Large intestine (tissue), 3 donors: Measurements from ENCODE around the gene TOMM20. TPM values are rescaled to one million over a fixed set of nuclear protein-coding genes. Genes with fewer than 3 reads are reported as not detected.

Experiments used
- DNase-seq, 2 donors: peaks; one replicate each; pipeline versions ENCODE4 v3.0.0 to v3.0.0-alpha.2; 2013
- H3K27ac ChIP-seq: one replicate; pipeline ENCODE4 v1.5.1; 2013; ENCODE audit warnings: low read length
- H3K27me3 ChIP-seq: 2 replicates; pipeline ENCODE4 v1.6.1; 2013; ENCODE audit warnings: low read length; ENCODE audit not compliant: control insufficient read depth, insufficient read depth
- H3K36me3 ChIP-seq: 2 replicates; pipeline ENCODE4 v1.6.1; 2013; ENCODE audit warnings: low read length; ENCODE audit not compliant: control insufficient read depth, insufficient read depth
- H3K4me1 ChIP-seq: one replicate; pipeline ENCODE4 v1.6.1; 2013; ENCODE audit warnings: low read length; ENCODE audit not compliant: control insufficient read depth, insufficient read depth
- H3K4me3 ChIP-seq: one replicate; pipeline ENCODE4 v1.5.1; 2013; ENCODE audit warnings: low read length
- H3K9me3 ChIP-seq: one replicate; pipeline ENCODE4 v1.6.1; 2013; ENCODE audit warnings: mild to moderate bottlenecking, low read depth, low read length, moderate library complexity; ENCODE audit not compliant: control insufficient read depth
- WGBS: methylation state at CpG from one replicate; pipeline ENCODE4 v1.1.5; 2013; ENCODE audit warnings: low lambda C conversion rate; ENCODE audit not compliant: insufficient coverage; 5-methylcytosine and 5-hydroxymethylcytosine counted together
- polyA plus RNA-seq: library from polyadenylated mRNA; unstranded; fragments of 120-200 nt; gene quantifications from one replicate; pipeline ENCODE4 v1.2.1, GENCODE V29; 2013

TOMM20 gene
- polyA plus RNA-seq, 1 donor: 181 TPM

DNA sequence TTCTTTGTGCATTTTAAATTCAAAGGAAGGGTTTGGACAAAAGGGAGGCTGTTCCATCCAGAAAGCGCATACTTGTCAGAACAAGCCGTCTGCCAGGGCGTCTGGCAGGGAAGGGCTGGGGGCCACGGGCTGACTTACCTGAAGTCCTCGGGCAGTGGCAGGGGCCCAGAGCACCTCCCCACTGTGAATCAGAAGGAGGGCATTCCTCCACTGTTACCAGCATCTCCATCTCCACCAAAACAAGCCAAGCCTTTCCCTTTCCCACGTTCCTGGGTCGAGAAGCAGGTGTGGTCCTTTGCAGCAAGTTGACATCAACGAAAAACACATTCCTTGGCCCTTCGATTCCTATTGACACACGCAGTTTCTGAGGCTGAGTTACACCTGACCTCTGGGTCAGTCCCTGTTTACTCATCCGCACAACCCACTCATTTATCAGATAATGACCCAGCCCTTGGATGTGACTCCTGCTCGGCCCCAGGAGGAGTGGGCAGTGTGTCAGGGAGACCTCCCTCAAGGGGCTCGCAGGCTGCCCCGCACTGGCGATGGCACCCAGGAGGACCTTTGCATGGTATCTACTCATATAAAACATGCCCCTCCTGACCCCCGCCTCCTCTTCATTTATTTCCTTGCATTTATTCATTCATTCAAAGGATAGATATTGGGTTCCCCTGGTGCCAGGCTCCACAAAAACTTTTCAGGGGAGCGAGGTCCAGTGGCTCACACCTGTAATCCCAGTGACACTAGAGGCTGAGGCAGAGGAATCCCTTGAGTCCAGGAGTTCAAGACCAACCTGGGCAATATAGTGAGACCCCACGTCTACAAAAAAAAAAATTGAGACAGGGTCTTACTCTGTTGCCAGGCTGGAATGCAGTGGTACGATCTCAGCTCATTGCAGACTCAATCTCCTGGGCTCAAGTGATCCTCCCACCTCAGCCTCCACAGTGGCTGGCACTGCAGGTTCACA lies 60.2 kb downstream of the TOMM20 start:
- Histone ChIP-seq H3K27ac (peak overlapping the region; percentile 89), H3K36me3 (no peaks in the 10 kb centered on the region), H3K4me1 (peaks cover 40% of the 10 kb centered on the region), H3K27me3 (no peaks in the 10 kb centered on the region), H3K9me3 (no peaks in the 10 kb centered on the region), H3K4me3 (no peak overlapping the region)
- WGBS: 70% methylated on average over 2 of the region's 19 CpGs
- DNase-seq: peak; percentile 58 to 75

DNA sequence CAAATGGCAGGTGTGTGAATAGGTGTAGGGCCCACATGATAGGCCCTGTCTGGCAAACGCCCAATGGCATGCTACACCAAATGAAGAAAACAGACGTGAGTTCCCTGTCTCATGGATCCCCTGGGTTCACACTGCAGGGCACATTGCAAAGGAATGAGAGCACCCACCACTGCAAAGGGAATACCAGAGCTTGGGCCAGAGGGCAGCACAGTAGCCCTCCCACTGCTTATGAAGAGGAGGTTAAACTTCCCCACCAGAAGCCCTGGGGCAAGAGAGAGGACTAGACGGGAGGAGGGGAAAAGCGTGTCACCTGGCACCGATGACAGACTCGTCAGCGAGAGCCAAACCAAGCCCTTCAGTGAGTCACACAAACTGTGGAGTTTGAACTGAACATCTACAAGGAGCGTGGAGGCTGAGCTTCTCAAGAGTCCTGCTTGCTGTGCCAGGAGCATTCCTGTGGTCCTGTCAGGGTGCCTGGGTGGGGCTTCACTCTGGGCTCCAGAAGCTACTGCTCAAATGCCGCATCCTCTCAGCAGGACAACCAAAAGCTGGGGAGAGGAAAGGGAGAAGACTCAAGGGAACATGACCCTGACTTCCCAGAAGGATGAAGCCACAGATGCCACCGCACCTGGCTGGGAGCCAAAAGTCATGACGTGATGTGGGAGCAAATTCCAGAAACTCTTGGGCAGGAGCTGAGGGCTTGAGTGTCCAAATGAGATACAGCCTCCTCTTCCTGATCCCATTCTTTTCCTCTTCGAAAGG lies 61.1 kb downstream of the TOMM20 start:
- Histone ChIP-seq H3K9me3 (no peaks in the 10 kb centered on the region), H3K27ac (peak overlapping the region; percentile 89), H3K4me1 (peaks cover 43% of the 10 kb centered on the region), H3K27me3 (no peaks in the 10 kb centered on the region), H3K36me3 (no peaks in the 10 kb centered on the region), H3K4me3 (no peak overlapping the region)
- no CpG with 5 or more reads among the region's 12 CpGs for WGBS
- peak; percentile 92 to 96 for DNase-seq

DNA sequence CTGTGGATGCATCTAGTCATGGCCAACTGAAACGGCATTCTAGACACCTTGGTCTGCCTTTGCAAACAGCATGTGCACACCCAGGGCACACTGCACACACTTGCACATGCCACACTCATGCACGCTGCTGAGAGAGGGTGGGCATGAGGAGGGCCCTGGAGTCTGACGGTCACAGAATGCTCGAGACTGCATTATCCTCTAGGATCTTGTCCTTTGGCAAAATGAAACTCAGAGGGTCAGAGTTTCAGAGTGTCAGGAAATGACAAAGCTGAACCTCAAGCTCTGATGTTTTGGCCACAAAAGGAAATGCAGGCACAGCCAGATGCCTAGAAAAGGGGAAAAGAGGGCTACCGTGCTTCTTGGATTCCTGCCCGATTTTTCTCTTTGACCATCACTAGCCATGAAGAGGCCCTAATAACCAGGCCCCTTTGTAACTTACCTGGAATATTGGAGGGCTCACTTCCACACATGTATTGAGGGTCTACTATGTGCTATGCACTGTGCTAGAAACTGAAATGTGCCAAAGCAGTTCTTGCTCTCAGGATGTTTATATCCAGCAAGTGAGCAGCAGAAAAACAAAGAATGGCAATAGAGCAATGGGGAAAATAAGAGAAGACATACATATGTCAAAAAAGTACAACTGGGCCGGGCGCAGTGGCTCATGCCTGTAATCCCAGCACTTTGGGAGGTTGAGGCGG lies 65.4 kb downstream of the TOMM20 start:
- Histone ChIP-seq H3K36me3 (no peaks in the 10 kb centered on the region), H3K27ac (peak overlapping the region; percentile 88), H3K4me3 (no peak overlapping the region), H3K9me3 (no peaks in the 10 kb centered on the region), H3K4me1 (peaks cover 46% of the 10 kb centered on the region), H3K27me3 (no peaks in the 10 kb centered on the region)
- no CpG with 5 or more reads among the region's 9 CpGs for WGBS
- DNase-seq: peak in 1 of 2 donors; percentile 44

DNA sequence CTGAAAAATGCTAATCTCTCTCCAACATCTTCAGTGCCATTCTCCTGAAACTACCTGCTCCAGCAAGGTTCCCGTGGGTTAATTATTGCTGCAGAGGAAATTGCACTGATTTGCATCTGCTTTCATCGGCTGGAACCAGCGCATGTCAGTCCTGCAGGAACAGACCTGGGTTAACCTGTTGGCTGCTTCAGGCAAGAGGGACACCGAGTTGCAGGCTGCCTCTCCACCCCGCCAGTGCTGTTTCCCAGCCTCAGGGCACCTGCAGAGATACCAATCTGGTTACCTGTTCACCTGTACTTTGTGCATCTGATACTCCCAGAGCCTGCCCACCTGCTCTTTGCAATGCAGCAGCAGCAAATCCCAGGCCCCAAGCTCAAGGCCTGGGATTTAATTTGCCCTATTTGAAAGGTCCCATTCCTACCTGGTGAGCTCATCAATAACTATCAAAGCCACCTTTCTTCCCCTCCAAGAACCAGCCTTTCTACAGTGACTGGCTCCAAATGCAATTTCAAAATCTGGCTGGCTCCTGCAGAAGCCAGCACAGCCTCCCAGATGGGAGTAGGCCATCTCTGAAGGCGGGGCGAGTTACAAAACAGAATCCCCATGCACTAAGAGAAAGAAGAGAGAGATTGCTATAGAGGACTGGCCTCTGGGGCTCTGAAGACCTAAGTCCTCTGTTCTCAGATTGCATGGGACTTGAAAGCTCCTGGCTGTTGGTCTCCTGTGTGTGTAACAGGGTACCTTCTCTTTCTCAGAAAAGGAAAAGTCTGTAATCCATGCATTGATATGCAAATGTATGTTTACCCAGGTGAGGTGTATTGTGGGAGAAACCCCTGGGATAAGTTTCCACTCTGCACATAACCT lies 67.8 kb downstream of the TOMM20 start:
- no peaks in the 10 kb centered on the region for H3K36me3 ChIP-seq
- H3K4me3 ChIP-seq: no peak overlapping the region
- DNase-seq: peak; percentile 50 to 76
- H3K27ac ChIP-seq: peak overlapping the region; percentile 88
- H3K4me1 ChIP-seq: peaks cover 33% of the 10 kb centered on the region
- no CpG with 5 or more reads among the region's 7 CpGs for WGBS
- H3K9me3 ChIP-seq: no peaks in the 10 kb centered on the region
- H3K27me3 ChIP-seq: no peaks in the 10 kb centered on the region

Other genes with a start within 250 kb of the TOMM20 start
- 77.4 TPM for gene RBM34, start 32.4 kb upstream of the TOMM20 start, polyA plus RNA-seq
- 27.0 TPM for gene ARID4B, start 199.3 kb upstream of the TOMM20 start, polyA plus RNA-seq
- 35.5 TPM for gene GGPS1, start 199.7 kb upstream of the TOMM20 start, polyA plus RNA-seq
- gene TBCE, start 238.6 kb upstream of the TOMM20 start, polyA plus RNA-seq: 28.8 TPM